GM20431 (cell line): ENCODE results near the gene PPP1R14C.
"Not testable (repeated sequence)": the region's sequence is repeated elsewhere in the genome, so short reads cannot be mapped to it uniquely, and the experiment has no call there.

Source experiments
- in situ Hi-C: fragments of 300-500 bp; cut with MseI, MboI; formaldehyde crosslinking; loops from one replicate; pipeline ENCODE4 v1.15.0; 2020; ENCODE audit warnings: low sequenced_read_pairs; ENCODE audit not compliant: unreplicated experiment

Gene PPP1R14C

DNA sequence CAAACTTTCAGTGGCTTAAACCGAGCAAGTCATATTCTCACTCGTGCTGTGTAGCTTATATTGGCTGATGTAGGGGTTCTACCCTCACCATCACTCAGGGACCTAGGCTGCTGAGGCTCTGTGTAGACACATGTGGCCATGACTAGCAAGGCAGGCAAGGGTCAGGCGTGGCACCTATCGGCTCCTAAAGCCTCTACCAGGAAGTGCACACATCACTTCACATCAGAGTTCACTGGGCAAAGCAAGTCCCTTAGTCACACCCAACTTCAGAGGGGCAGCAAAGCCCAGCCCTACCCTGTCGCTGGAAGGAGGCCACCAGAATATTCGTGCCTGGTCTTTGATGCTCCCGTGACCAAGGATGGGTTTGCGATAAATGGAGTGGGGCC, 42.9 kb downstream of the PPP1R14C start:
- in situ Hi-C loops, result no loop called here

DNA sequence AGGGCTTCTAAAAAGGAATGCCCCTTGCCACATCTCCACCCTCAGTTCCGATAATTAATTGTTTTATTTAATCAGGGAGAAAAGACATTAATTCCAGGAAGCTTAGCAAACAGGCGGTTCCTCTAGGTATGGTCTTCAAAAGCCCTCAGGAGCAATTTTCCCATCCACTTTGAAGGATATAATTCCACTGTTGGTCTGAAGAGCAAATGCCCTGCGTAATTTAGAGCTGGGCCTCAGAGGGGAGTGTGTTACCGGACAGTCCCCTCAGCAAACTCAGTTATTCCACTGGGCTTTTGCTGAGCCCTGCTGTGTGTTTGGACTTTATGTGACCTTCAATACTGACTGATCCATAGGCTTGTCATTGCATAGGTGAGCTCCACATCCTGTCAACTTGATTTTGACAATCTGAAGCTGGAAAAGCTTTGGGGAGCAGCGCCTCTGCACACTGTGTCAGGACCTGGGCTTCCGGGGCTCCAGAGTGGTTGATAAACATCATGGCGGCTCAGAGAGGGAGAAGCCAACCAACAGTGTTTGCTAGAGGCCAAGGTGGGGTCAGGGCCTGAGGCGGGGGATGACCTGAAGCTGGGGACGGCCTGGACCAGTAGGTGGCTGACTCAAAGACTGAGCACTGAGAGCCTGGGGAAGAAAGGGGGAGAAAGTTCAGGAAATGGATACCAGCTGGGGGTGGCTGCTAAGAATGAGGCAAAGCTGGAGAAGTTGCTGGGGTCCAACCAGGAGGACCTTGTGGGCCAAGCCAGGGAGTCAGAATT, 43.5 kb downstream of the PPP1R14C start:
- in situ Hi-C loops, result no loop called here

DNA sequence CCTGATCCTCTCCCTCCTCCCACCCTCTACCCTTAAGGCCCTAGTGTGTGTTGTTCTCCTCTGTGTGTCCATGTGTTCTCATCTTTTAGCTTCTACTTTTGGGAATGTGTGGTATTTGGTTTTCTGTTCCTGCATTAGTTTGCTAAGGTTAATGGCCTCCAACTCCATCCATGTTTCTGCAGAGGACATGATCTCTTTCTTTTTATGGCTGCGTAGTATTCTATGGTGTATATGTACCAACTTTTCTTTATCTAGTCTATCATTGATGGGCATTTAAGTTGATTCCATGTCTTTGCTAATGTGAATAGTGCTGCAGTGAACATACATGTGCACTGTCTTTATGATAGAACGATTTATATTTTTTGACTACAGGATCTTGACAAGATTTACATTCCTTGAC, 44.6 kb downstream of the PPP1R14C start:
- in situ Hi-C loops, result not testable (repeated sequence)

DNA sequence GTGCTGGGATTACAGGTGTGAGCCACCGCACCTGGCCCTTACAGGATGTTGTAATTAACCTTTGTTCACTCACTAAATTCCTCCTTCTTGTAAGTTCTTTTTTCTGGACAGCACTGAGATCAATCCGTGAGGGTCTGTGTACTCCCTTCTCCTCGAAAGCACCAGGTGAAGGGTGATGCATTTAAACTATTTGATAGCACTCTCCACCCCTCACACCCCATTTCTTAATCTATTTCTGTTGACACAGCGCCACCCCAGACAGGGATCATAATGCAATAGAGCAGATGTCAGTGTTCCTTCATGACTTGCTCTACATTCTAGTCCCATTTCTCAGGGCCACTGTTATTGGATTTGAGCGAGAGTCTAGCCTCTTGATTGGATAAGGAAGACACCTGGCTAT, 46.3 kb downstream of the PPP1R14C start:
- in situ Hi-C loops, result no loop called here

DNA sequence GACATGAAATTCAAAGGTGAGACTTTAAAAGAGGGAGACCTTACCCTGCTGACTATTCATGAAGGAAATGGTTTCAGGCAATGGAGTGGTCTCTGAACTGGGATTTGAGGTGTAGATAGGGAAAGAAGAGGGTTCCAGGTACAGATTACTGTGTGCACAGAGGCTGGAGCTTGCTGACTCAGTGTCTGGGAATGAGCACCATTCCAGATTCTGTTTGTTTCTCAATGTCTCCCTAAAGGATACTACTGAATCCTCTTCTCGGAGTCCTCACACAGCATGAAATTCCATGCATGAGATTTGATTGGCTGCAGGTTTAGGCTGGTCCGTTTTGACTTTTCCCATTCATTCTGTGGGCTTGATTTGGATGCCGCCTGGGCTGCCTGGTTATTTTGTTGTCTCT, 49.0 kb downstream of the PPP1R14C start:
- in situ Hi-C loops, result no loop called here

DNA sequence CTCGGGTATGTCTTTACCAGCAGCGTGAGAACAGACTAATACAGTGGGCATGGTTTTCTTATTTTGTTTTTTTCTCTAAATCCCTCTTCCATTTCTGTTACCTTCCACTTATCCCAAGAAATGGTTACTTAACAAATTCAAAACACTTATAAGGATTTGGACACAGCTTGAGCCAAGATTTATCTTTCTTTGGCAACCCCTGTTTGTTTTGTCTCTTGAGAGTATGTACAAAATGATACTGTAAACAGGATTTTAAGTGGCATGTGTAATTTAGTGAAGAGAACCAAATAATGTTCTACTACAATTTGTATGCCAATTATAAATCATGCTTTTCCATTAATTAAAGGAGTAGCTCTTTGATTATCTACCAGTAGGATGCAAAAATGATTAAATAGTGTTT, 51.4 kb downstream of the PPP1R14C start:
- in situ Hi-C loops, result no loop called here

DNA sequence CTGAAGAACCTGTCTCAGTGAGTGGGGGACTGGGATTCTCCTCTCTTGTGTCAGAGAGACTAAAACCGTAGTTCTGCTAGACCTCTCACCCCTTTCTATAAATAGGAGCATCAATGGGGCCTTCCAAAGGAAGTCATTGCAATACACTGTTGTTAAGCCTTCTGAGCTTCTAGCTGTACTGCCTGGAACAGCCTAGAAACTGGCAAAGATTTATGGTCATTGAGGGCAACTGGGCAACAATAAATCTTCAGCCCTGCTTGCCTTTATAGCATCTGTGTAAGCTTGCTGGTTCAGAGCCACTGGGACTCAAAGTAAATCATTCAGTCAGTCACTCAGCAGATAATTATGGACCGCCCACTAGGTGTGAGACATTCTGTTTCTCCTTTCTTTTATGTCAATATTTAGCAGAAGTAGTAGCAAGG, 53.2 kb downstream of the PPP1R14C start:
- in situ Hi-C loops, result no loop called here

DNA sequence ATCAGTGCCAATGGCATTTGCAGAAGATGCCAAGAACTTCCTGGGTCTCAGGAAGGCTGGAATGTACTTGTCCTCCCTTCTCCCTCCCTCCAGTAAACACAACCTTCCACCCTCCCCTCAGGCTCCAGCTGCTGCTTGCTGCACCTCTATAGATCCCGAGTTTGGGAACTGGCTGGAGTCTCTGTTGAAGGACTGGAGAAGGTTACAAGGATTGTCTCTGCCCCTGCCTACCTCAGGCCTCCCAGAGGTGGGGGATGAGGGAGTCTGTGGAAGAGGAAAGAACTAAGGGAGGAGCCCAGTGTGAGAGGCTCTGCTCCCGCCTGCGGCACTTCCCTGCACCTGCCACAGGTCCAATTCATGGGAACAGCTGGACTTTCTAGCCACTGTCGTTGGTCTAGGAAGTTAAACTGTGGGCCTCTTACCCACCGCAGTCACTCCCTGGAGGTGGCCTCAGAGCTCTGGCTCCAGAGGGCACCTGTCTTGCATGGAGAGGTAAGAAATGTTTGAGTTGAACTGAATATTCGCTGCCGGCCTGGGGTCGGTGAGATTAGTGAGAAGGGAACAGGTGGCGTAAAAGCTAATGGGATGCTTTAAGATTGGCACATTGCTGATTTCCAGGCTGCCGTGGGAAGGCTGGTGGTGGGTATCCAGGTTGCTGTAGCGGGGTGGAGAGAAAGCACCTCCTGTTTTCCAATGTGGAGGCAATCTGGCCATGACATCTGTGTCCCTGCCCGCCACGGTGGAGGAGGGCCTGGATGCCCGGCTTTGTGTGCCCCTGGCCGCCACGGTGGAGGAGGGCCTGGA, 54.3 kb downstream of the PPP1R14C start:
- in situ Hi-C loops, result no loop called here

DNA sequence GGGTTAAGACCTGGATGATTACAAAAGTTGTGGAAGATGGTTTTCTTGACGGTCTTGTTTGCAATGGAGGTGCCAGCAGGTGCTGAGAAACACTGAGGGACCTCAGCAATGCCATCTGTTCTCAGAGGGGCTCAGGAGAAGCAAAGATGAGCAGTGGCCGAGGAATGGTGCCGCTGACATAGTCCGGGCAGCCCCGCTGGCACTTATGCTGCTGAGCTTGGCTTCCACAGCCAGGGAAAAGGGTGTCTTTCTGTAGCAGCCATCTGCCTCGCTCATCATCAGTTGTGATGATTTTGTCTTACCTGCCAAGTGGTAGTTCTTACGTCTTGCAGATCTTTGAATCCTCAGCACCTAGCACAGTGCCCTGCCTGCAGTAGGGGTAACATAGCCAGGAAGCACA, 55.7 kb downstream of the PPP1R14C start:
- in situ Hi-C loops, result no loop called here

DNA sequence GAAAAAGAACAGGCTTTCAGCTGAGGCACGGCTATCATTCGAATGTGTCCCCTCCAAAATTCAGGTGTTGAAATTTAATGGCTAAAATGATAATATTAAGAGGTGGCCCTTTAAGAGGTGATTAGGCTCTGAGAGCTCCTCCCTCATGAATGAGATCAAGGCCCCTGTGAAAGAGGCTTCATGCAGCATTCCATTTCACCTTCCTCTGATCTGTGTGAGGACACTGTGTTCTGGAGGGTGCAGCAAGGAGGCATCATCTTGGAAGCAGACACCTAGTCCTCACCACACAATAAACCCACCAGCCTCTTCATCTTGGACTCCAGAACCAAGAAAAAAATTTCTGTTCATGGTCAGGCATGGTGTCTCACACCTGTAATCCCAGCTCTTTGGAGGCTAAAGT, 56.4 kb downstream of the PPP1R14C start:
- in situ Hi-C loops, result no loop called here

DNA sequence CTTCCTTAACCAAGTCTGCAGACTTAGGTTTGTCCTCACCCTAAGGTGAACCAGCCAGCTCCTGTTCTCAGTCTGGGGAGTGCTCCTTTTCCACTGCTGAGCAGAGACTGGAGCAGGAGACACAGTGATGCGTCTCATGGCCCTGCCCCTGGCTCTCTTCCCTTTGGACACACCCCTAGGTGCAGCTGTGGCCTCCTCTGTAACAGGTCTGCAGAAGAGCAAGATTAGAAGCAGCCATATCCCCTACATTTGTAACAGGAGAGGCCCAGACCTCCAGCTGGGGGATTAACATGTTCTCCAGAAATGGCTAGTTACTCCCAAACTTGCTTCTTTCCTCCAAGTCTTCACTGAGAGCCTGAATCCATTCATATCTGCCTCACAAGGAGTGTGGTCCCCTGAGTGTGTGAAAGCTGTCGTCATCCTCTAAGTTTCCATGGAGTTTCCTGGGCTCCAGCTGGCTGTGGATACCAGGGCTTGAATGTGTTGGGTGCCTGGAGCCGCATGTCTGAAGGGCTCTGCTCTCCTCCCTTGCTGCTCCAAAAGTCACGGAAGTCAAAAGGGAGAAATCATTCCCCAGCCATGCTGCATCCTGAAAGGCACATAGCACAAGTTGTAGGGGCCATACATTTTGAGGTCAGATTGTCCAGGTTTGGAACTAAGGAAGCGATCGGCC, 57.7 kb downstream of the PPP1R14C start:
- in situ Hi-C loops, result no loop called here

DNA sequence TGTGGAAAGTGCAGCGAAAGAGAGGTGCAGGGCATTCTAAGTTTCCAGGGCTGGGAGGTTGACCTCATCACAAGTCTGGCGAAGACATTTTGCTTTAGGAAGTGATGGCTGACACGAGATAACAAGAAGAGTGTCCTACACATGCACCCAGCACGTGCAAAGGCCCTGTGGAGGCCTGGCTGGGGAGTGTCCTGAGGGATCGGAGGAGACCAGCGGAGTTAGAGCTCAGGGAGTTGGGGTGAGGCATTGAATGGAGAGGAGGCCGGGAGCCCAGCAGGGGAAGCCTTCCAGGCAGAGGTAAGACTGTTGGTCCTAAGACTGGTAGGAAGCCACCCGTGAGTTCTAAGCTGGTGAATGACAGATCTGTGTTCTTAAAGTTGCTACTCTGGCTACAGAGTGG, 58.4 kb downstream of the PPP1R14C start:
- in situ Hi-C loops, result no loop called here

DNA sequence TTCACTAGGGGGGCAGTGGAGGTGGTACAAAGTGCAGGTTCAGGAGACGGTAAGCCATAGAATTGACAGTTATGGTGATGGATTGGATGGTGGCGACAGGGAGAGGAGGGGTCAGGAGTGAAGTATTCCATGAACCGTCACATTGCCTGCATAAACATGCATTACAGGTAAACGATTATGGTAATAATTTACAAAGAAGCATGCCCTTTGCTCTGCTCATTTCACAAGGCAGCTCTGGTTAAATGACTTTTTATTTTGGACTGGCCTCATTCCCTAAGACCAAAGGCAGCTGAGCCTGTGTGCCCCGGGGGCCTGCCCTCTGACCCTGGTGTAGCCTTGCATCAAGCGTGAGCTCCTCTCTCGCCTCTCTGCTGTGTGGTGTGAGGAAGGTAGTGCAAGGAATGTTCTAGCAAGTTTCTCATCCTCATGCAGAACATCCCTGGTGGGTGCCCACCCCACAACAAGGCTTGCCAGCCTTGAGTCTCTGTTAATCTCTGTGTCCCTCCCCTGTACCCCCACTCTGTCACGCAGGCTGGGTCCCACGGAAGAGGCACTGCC, 59.0 kb downstream of the PPP1R14C start:
- in situ Hi-C loops, result no loop called here

DNA sequence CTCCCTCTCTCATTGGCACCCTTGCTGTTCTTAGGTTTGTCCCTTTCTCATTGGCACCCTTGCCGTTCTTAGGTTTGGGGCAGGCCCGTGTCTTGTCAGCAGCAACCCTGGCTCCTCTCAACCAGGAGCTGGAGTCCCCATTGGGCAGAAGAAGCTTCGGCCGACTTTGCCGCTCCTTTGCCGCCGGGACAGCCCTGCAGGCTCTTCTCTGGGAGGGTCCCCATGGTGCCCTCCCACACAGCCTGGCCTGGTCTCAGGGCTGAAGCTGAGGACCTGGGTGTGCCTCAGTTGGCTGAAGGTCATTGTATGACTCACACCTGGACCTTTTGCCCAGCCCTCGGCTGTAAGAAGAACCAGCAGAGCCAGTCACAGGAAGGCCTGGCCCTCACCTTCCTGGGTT, 59.6 kb downstream of the PPP1R14C start:
- in situ Hi-C loops, result no loop called here

DNA sequence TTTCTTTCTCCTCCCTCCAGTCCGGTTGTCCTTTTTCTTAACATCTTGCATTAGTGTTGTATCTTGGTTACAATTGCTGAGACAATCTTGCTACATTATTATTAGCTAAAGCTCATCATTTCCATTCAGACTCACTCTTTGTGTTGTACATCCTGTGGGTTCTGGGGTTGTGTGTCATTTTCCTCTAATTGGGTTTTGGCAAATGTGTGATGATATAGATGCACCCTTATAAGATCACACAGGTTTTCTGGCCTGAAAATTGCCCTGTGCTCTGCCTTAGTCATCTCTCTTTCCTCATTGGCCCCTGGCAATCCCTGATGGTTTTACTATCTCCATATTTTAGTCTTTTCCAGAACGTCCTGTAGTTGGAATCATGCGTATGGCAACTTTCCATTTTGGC, 60.1 kb downstream of the PPP1R14C start:
- in situ Hi-C loops, result no loop called here

DNA sequence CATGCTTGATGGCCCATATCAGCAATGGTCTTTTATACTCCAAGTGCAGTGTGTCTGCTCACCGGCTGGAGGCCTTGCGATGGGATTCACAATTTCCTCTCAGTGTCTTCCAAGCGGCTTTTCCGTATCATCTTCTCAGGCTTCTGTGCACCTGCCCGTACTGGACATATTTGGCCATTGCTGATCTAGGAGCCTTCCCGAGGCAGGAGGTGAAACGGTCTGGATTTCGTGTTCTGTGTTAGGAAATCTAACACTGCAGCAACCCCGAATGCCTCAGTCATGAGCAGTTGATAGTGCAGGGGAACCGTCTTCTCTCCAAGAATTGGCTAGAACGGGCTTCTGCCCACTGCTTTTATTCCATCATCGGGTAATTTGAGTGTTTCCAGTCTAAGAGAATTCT, 60.5 kb downstream of the PPP1R14C start:
- in situ Hi-C loops, result no loop called here

DNA sequence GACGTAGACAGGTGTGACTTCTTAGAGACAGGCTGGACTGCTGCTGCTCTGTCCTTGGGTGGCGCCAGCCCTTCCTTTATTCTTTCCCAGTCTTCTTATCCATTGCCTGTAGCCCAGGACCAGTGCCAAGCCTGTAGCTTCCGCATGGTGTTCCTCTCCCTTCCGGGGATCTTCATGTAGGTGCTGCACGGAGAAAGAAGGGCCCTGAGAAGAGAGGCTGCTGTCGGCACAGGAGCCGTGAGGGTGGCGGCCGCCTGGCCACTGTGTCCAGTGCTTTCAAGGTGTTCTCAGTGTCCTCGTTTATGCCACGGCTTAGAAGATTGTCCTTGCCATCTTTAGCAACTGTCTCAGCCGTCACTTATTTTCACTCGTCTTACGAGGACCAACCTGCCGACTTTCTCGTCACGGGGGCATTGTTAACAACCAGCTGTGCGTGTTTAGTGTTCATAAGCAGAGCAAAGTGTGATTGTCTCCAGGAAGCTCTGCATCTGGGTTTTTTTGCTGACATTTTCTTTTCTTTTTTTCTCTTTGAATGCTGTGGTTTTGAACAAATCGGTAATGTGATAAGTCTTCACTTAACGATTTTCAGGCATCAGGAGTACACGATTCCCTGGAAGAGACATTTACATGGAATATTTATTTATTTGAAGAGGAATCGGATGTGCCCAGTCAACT, 61.2 kb downstream of the PPP1R14C start:
- in situ Hi-C loops, result no loop called here

DNA sequence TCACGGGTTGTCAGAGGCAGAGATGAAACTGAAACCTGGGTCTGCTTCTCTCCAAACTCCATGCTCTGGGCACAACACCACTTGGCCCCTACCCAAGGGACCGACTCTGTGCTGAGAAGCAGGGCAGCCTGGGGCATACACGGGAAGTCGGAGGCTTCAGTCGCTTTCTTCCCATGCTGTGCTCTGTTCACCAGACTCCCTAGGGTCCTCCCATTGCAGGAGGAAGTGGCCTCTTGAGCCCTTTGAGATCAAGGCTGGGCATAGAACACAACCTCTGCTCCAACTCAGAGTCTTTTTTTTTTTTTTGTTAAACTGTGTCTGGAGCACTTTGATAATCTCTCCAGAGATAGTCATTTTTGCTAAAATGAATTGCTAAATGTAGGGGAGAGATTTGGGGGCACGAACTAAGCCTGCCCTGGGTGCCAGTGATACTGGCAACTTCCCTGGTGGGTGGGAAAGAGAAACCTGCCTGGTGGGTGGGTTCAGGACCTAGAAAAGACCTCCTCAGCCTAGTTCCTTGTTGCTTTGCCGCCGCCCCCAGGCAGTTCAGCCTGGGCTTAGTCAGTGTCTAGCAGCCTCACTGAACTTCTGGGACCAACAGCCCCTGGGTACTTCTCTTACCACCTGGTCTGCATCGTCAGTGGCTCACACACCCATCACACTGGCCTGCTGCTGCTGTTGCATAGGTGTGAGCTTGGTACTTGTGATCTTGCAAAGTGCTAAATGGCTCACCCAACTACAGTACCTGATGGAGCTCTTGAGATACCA, 62.0 kb downstream of the PPP1R14C start:
- in situ Hi-C loops, result no loop called here

DNA sequence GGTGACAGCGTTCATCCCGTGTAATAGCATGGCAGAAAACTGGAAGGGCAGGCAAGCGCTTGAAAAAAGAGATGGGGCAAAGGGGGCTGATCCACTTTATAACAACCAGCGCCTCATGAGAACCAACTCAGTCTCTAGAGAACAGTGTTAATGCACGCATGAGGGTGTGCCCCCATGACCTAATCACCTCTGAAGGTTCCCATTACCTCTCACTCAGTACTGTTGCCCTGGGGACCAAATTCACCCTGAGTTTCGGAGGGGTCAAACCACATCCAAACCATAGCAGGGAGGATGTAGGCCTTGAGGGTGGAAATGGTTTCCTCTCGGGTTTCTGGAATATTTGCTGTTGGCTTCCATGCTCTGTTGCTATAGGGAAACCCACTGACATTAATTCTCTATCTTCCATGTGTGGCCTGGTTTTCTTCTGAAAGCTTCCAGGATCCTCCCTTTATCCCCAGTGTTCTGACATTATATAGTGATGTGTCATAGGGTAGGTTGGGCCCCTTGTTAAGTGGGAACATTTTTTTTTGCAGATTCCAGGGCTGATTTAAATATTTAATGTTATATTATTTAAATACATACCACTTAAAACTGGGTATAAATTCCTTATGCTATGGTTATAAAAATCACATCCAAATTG, 65.2 kb downstream of the PPP1R14C start:
- in situ Hi-C loops, result no loop called here
